MM.1S (cell line): ENCODE data around the gene HMGCS2.

Source experiments
- DNase-seq: peaks from one replicate; pipeline ENCODE4 v3.0.0-alpha.2; 2015
- H2AFZ ChIP-seq: fragments of 300-600 bp; sonication (generic); 2 replicates; pipeline ENCODE4 v1.6.0; 2016; ENCODE audit warnings: antibody characterized with exemption, low read length
- H3F3A ChIP-seq: fragments of 300-600 bp; sonication (generic); 2 replicates; pipeline ENCODE4 v1.6.1; 2016; ENCODE audit warnings: mild to moderate bottlenecking, antibody characterized with exemption, low read length, moderate library complexity, mixed read lengths; ENCODE audit not compliant: insufficient read depth
- H3K27ac ChIP-seq: fragments of 300-600 bp; sonication (generic); 2 replicates; pipeline ENCODE4 v1.5.1; 2016; ENCODE audit warnings: mild to moderate bottlenecking, low read length
- H3K27me3 ChIP-seq: fragments of 300-600 bp; sonication (generic); replicated peaks from 2 replicates; pipeline ENCODE4 v1.6.0; 2016; ENCODE audit warnings: low read length; ENCODE audit not compliant: insufficient read depth
- H3K36me3 ChIP-seq: fragments of 300-600 bp; sonication (generic); replicated peaks from 2 replicates; pipeline ENCODE4 v1.6.1; 2016; ENCODE audit warnings: mild to moderate bottlenecking, low read length, mixed read lengths; ENCODE audit not compliant: insufficient read depth
- H3K4me1 ChIP-seq: fragments of 300-600 bp; sonication (generic); 2 replicates; pipeline ENCODE4 v1.6.1; 2016; ENCODE audit warnings: low read length, mixed read lengths
- H3K4me2 ChIP-seq: fragments of 300-600 bp; sonication (generic); 2 replicates; pipeline ENCODE4 v1.6.0; 2016; ENCODE audit warnings: low read depth, low read length
- H3K4me3 ChIP-seq: fragments of 300-600 bp; sonication (generic); 2 replicates; pipeline ENCODE4 v1.5.1; 2016; ENCODE audit warnings: low read length, mixed read lengths
- H3K79me2 ChIP-seq: fragments of 300-600 bp; sonication (generic); 2 replicates; pipeline ENCODE4 v1.6.1; 2016; ENCODE audit warnings: mixed run types, low read length, mixed read lengths
- H3K9ac ChIP-seq: fragments of 300-600 bp; sonication (generic); 2 replicates; pipeline ENCODE4 v1.6.1; 2016; ENCODE audit warnings: low read length, mixed read lengths
- H3K9me2 ChIP-seq: fragments of 300-600 bp; sonication (generic); replicated peaks from 2 replicates; pipeline ENCODE4 v1.6.1; 2016; ENCODE audit warnings: mild to moderate bottlenecking, low read length, mixed read lengths; ENCODE audit not compliant: insufficient read depth
- H3K9me3 ChIP-seq: fragments of 300-600 bp; sonication (generic); replicated peaks from 2 replicates; pipeline ENCODE4 v1.6.1; 2016; ENCODE audit warnings: mild to moderate bottlenecking, low read length, mixed read lengths; ENCODE audit not compliant: insufficient read depth
- H4K20me1 ChIP-seq: fragments of 300-600 bp; sonication (generic); 2 replicates; pipeline ENCODE4 v1.6.1; 2016; ENCODE audit warnings: mild to moderate bottlenecking, low read length, moderate library complexity, mixed read lengths; ENCODE audit not compliant: insufficient read depth
- EZH2 ChIP-seq: fragments of 300-600 bp; sonication (generic); optimal IDR thresholded peaks from 2 replicates; pipeline ENCODE3; 2017; ENCODE audit warnings: low read depth, mild to moderate bottlenecking, antibody characterized with exemption, low read length, mixed read lengths
- EZH2phosphoT487 ChIP-seq: fragments of 300-600 bp; sonication (generic); IDR thresholded peaks from 2 replicates; pipeline ENCODE4 v1.6.1; 2018; ENCODE audit warnings: antibody characterized with exemption, low read length
- TF ChIP-seq, protein P1 (sequence below): fragments of 300-600 bp; sonication (generic); IDR thresholded peaks from 2 replicates; pipeline ENCODE4 v1.5.1; 2016; ENCODE audit warnings: antibody characterized with exemption, low read length, mixed read lengths

The HMGCS2 gene

DNA sequence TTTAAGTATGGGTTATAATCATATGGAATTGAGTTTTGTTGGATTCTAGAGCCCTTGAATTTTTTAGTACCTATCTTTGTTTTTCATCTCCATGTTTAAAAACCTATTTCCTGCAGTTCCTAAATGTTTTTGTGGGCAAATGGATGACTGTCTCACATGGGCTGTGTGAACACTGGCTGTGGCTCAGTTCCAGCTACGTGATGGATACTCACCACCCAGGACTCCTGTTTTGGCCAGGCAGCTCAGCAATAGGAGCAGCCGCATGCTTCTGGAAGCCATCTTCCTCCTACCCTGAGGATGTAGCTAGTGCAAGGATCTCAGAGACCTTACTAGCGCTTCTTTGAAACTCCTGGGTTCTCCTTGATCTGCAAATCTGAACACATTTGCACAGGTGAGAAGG lies 39.8 kb upstream of the HMGCS2 start:
- H3K79me2 ChIP-seq, result no peaks in the 10 kb centered on the region
- H3K9me3 ChIP-seq, result no peaks in the 10 kb centered on the region
- H3K9ac ChIP-seq, result no peak overlapping the region
- no peaks in the 10 kb centered on the region for H3K27me3 ChIP-seq
- no peaks in the 10 kb centered on the region for H3K36me3 ChIP-seq
- no peak overlapping the region for H3K27ac ChIP-seq
- no peaks in the 10 kb centered on the region for H3F3A ChIP-seq
- H3K4me2 ChIP-seq, result peak overlapping the region; percentile 29; the same call in 1 of the 2 replicates
- TF ChIP-seq EZH2 (no peak), EZH2phosphoT487 (no peak)
- TF ChIP-seq, protein P1, sequence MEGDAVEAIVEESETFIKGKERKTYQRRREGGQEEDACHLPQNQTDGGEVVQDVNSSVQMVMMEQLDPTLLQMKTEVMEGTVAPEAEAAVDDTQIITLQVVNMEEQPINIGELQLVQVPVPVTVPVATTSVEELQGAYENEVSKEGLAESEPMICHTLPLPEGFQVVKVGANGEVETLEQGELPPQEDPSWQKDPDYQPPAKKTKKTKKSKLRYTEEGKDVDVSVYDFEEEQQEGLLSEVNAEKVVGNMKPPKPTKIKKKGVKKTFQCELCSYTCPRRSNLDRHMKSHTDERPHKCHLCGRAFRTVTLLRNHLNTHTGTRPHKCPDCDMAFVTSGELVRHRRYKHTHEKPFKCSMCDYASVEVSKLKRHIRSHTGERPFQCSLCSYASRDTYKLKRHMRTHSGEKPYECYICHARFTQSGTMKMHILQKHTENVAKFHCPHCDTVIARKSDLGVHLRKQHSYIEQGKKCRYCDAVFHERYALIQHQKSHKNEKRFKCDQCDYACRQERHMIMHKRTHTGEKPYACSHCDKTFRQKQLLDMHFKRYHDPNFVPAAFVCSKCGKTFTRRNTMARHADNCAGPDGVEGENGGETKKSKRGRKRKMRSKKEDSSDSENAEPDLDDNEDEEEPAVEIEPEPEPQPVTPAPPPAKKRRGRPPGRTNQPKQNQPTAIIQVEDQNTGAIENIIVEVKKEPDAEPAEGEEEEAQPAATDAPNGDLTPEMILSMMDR, result no peak
- H4K20me1 ChIP-seq, result no peaks in the 10 kb centered on the region
- H2AFZ ChIP-seq, result no peak overlapping the region
- H3K4me1 ChIP-seq, result 0 out of 2 replicates have a peak, but pooled peaks cover 4% of the 10 kb centered on the region
- H3K9me2 ChIP-seq, result no peaks in the 10 kb centered on the region
- no peak overlapping the region for H3K4me3 ChIP-seq
- DNase-seq, result no peak

DNA sequence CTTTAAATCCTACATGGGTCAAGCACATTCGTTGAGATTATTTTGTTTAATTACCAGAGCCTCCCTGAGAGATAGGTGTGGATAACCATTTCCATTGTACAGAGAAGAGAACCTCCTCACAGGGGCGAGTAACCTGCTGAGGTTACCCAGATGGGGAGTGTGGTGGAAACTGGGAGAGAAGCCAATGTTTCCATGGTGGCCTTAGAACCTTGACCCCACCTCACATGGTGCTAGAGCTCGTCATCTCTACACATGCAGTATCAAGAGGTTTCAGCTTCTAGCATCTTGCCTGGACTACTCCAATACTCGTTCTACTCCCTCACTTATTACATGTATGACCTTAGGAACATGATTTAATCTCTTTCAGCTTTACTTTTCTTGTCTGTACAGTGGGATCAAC lies 37.8 kb upstream of the HMGCS2 start:
- Histone ChIP-seq H3K4me2 (no peak overlapping the region), H3F3A (no peaks in the 10 kb centered on the region), H3K9me3 (no peaks in the 10 kb centered on the region), H3K4me3 (no peak overlapping the region), H2AFZ (no peak overlapping the region), H3K36me3 (no peaks in the 10 kb centered on the region), H3K9me2 (no peaks in the 10 kb centered on the region), H3K27me3 (no peaks in the 10 kb centered on the region), H3K27ac (no peak overlapping the region), H3K4me1 (0 out of 2 replicates have a peak, but pooled peaks cover 4% of the 10 kb centered on the region), H3K79me2 (no peaks in the 10 kb centered on the region), H3K9ac (no peak overlapping the region), H4K20me1 (no peaks in the 10 kb centered on the region)
- TF ChIP-seq EZH2phosphoT487 (no peak), EZH2 (no peak)
- TF ChIP-seq, protein P1, result no peak
- DNase-seq, result no peak

GRCh38 chr1:119805746-119806145 lies 37.0 kb upstream of the HMGCS2 start:
- Histone ChIP-seq H4K20me1 (no peaks in the 10 kb centered on the region), H3K27me3 (no peaks in the 10 kb centered on the region), H3K36me3 (no peaks in the 10 kb centered on the region), H3F3A (no peaks in the 10 kb centered on the region), H3K4me1 (0 out of 2 replicates have a peak, but pooled peaks cover 4% of the 10 kb centered on the region), H3K4me3 (no peak overlapping the region), H3K27ac (no peak overlapping the region), H3K9ac (no peak overlapping the region), H3K4me2 (no peak overlapping the region), H2AFZ (no peak overlapping the region), H3K9me2 (no peaks in the 10 kb centered on the region), H3K79me2 (no peaks in the 10 kb centered on the region), H3K9me3 (no peaks in the 10 kb centered on the region)
- TF ChIP-seq, protein P1, result no peak
- TF ChIP-seq EZH2 (no peak), EZH2phosphoT487 (no peak)
- DNase-seq, result no peak
